Upper lobe of right lung (tissue), 1 donor: ENCODE measurements around the gene TACR1. TPM values are rescaled to one million over a fixed set of nuclear protein-coding genes. Genes with fewer than 3 reads are reported as not detected.
"Not testable (repeated sequence)": the region's sequence is repeated elsewhere in the genome, so short reads cannot be mapped to it uniquely, and the experiment has no call there.

Source experiments
- ATAC-seq: fragments of 200-7000 bp; cut with Tn5 transposase; one replicate; pipeline ENCODE4 v1.9.1; 2020; ENCODE audit warnings: mild to moderate bottlenecking, moderate library complexity
- DNase-seq: peaks from one replicate; pipeline ENCODE4 v3.0.0-alpha.2; 2020
- H3K27ac ChIP-seq: fragments of 200-600 bp; one replicate; pipeline ENCODE4 v1.8.0; 2022
- H3K27me3 ChIP-seq: fragments of 200-600 bp; one replicate; pipeline ENCODE4 v1.8.0; 2022; ENCODE audit warnings: mild to moderate bottlenecking
- H3K36me3 ChIP-seq: fragments of 200-600 bp; one replicate; pipeline ENCODE4 v1.8.0; 2022
- H3K4me1 ChIP-seq: fragments of 200-600 bp; one replicate; pipeline ENCODE4 v1.8.0; 2022
- H3K4me3 ChIP-seq: fragments of 200-600 bp; one replicate; pipeline ENCODE4 v1.8.0; 2022; ENCODE audit warnings: mild to moderate bottlenecking
- H3K9me3 ChIP-seq: fragments of 200-600 bp; one replicate; pipeline ENCODE4 v1.8.0; 2022
- intact Hi-C: fragments of 100-400 bp; cut with DNase I; formaldehyde crosslinking; loops from one replicate; pipeline ENCODE4 v1.11.0; 2022
- long read RNA-seq: library from polyadenylated mRNA; unstranded; transcript quantifications from one replicate; pipeline ENCODE4 v2.0.0, GENCODE V29; 2021
- total RNA-seq: library from RNA; stranded (reverse); fragmentation: NEBNext Ultra II Directional; extraction: Animal tissue kit (Norgen Biotek cat#: 25700); gene quantifications from one replicate; pipeline ENCODE4 v1.2.1, GENCODE V29; 2021
- TF ChIP-seq, protein P1 (sequence below): fragments of 200-600 bp; IDR thresholded peaks from one replicate; pipeline ENCODE4 v1.8.0; 2022; ENCODE audit warnings: antibody characterized with exemption
- donor health status: DM: no; HTN: yes; CAD: no; lungs with severe emphysema.

The TACR1 gene, protein sequence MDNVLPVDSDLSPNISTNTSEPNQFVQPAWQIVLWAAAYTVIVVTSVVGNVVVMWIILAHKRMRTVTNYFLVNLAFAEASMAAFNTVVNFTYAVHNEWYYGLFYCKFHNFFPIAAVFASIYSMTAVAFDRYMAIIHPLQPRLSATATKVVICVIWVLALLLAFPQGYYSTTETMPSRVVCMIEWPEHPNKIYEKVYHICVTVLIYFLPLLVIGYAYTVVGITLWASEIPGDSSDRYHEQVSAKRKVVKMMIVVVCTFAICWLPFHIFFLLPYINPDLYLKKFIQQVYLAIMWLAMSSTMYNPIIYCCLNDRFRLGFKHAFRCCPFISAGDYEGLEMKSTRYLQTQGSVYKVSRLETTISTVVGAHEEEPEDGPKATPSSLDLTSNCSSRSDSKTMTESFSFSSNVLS
- 1.4 TPM for total RNA-seq
- long read RNA-seq, full-length matches to known transcripts, result 1 of 2 reads
- long read RNA-seq, partial matches to known transcripts, result 1 of 2 reads
- long read RNA-seq, other reads (novel, unspliced or antisense), result 0 of 2 reads

DNA sequence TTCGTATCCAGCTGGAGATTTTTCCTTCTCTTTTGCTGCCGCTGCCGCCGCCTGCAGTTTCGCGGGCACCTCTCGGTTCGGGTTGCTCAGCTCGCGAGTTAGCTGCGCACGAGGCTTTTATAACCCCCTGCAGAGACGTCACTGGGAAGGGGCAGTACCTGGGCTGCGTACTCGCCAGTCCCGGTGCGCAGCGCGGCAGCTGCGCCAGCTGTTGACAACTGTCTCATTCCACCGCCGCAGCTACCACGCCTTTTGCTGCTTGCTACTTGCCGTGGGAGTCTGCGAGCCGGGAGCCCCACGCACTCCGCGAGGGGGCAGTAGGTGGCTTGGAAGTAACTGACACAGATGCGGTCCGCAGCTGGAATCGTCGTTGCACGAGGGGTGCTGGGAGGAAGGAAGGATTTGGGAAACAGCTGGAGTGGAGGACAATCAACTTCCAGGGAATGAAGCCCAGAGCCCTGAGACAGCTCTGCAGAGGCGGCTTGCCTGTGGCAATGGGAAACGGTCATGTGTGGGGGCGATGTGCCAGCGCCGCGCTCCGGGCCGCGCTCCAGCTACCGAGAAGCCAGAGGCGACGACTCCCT is at the start of gene TACR1:
TSS of gene TACR1 (minus strand) at position 93 of the 584 bp plus-strand sequence. CDS start 586 bp downstream, outside the sequence.
- intact Hi-C loops, result no loop called here
- no peaks in the 10 kb centered on the region for H3K36me3 ChIP-seq
- TF ChIP-seq, protein P1, sequence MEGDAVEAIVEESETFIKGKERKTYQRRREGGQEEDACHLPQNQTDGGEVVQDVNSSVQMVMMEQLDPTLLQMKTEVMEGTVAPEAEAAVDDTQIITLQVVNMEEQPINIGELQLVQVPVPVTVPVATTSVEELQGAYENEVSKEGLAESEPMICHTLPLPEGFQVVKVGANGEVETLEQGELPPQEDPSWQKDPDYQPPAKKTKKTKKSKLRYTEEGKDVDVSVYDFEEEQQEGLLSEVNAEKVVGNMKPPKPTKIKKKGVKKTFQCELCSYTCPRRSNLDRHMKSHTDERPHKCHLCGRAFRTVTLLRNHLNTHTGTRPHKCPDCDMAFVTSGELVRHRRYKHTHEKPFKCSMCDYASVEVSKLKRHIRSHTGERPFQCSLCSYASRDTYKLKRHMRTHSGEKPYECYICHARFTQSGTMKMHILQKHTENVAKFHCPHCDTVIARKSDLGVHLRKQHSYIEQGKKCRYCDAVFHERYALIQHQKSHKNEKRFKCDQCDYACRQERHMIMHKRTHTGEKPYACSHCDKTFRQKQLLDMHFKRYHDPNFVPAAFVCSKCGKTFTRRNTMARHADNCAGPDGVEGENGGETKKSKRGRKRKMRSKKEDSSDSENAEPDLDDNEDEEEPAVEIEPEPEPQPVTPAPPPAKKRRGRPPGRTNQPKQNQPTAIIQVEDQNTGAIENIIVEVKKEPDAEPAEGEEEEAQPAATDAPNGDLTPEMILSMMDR, result peak; percentile 49
- no peak within 1 kb of the TSS for H3K27ac ChIP-seq
- H3K27me3 ChIP-seq, result peaks cover 56% of the 10 kb centered on the region
- ATAC-seq (peak; percentile 77), DNase-seq (peak; percentile 79)
- peaks cover 12% of the 10 kb centered on the region for H3K4me1 ChIP-seq
- H3K9me3 ChIP-seq, result no peaks in the 10 kb centered on the region
- peak within 1 kb of the TSS; percentile 47 for H3K4me3 ChIP-seq

DNA sequence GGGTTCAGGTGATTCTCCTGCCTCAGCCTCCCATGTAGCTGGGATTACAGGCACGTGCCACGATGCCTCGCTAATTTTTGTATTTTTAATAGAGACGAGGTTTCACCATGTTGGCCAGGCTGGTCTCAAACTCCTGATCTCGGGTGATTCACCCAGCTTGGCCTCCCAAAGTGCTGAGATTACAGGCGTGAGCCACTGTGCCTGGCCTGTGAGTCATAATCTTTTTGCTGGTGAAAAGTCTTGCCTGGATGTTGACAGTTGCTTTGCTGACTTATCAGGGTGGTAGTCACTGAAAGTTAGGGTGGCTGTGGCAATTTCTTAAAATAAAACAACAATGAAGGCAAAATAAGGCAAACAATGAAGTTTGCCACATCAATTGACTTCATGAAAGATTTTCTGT is 49.3 kb upstream of the TACR1 start:
- intact Hi-C loops, ATAC-seq, H3K4me3 ChIP-seq, H3K4me1 ChIP-seq, H3K9me3 ChIP-seq, DNase-seq, H3K36me3 ChIP-seq, H3K27me3 ChIP-seq, H3K27ac ChIP-seq: not testable (repeated sequence)

DNA sequence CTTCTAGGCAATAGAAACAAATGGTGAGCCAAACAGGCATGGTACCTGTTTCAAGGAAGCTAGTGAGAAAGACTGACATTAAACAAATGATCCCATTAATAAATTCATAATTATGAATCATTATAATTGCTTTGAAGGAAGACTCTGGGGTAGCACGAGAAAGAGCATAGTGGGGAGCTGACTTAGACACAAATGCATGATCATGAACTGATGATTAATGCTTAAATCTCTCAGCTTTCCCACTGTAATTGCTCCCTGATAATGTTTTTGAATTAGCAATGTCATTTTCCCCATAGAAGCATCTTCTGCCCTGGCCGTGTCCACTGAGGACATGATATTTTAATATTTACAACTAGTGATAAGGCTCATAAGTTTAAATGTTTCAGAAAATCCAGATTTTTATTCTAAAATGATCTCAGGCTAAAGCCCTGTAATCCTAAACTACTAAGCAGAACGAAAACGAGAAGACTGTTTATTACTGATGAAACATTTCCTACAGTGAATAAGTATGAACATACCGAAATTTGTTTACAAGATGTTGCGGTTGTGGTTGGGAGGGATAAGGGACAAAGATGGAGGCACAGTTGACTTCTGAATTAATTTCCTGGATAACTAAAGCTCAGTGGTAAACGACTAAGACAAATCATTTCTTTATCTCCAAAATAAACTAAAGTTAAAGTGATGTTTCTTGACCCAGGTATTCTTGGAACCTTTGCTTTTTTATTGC is 47.3 kb upstream of the TACR1 start:
- TF ChIP-seq, protein P1, result no peak
- no peak overlapping the region for H3K27ac ChIP-seq
- ATAC-seq (no peak), DNase-seq (no peak)
- H3K27me3 ChIP-seq, result no peaks in the 10 kb centered on the region
- intact Hi-C loops, result no loop called here
- H3K9me3 ChIP-seq, result no peaks in the 10 kb centered on the region
- no peaks in the 10 kb centered on the region for H3K4me1 ChIP-seq
- H3K36me3 ChIP-seq, result no peaks in the 10 kb centered on the region
- H3K4me3 ChIP-seq, result no peak overlapping the region

DNA sequence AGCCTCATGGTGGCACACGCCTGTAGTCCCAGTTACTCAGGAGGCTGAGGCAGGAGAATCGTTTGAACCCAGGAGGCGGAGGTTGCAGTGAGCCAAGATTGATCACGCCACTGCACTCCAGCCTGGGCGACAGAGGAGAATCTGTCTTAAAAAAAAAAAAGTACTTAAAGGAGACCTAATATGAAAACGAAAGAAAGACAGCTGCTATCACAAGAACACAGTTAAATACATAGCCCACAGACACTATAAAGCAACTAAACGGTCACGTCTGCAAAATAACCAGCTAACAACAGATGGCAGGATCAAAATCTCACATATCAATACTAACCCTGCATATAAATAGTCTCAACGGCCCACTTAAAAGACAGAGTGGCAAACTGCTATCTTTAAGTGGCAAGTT is 43.9 kb upstream of the TACR1 start:
- H3K27ac ChIP-seq, result no peak overlapping the region
- intact Hi-C loops, result no loop called here
- no peak overlapping the region for H3K4me3 ChIP-seq
- H3K36me3 ChIP-seq, result no peaks in the 10 kb centered on the region
- H3K4me1 ChIP-seq, result no peaks in the 10 kb centered on the region
- no peaks in the 10 kb centered on the region for H3K27me3 ChIP-seq
- ATAC-seq (no peak), DNase-seq (no peak)
- TF ChIP-seq, protein P1, result no peak
- no peaks in the 10 kb centered on the region for H3K9me3 ChIP-seq

DNA sequence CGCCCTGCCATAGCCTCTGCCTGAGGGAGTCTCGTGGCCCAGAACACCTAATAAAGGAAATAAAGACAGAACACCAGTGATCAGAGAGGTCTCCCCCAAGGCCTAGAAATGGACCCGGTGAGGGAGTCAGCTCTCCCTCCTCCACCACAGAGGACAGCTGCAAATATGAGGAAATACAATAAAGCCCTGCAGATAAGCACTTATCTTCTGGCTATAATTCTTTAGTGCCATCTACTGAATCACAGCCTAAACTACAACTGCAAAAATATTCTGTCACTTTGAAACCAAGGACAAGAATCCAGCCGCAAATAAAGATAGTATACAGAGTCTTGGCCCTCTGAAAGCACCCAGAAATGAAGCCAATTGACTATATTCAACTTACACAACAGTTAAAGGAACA is 42.4 kb upstream of the TACR1 start:
- TF ChIP-seq, protein P1, result no peak
- Histone ChIP-seq H3K27ac (no peak overlapping the region), H3K27me3 (no peaks in the 10 kb centered on the region)

More for the DNA sequence above, 42.4 kb upstream of the TACR1 start:
- Histone ChIP-seq H3K36me3 (no peaks in the 10 kb centered on the region), H3K4me1 (no peaks in the 10 kb centered on the region), H3K9me3 (no peaks in the 10 kb centered on the region), H3K4me3 (no peak overlapping the region)
- no peak for ATAC-seq
- DNase-seq, result no peak
- intact Hi-C loops, result no loop called here
